GM21381 (cell line): ENCODE data around the gene SAMD13.
A peak's percentile ranks its signal among the peaks of the same experiment; 100 is the strongest.
"Not testable (repeated sequence)": the region's sequence is repeated elsewhere in the genome, so short reads cannot be mapped to it uniquely, and the experiment has no call there.

Experiments
- ATAC-seq: cut with Tn5 transposase; IDR thresholded peaks from one replicate; pipeline ENCODE4 v1.9.1; 2021; ENCODE audit warnings: mild to moderate bottlenecking, moderate library complexity; ENCODE audit not compliant: unreplicated experiment

SAMD13 gene

GRCh38 chr1:84283381-84283780 is 18.1 kb upstream of the SAMD13 start:
- ATAC-seq, result no peak

GRCh38 chr1:84286071-84286470 is 15.4 kb upstream of the SAMD13 start:
- ATAC-seq, result no peak

GRCh38 chr1:84287389-84287788 is 14.1 kb upstream of the SAMD13 start:
- ATAC-seq, result not testable (repeated sequence)

GRCh38 chr1:84289169-84289785 is 12.2 kb upstream of the SAMD13 start:
- no peak for ATAC-seq

- no peak for ATAC-seq
Measured at GRCh38 chr1:84291882-84292655, 9.4 kb upstream of the SAMD13 start.

- no peak for ATAC-seq
Measured at GRCh38 chr1:84293766-84294165, 7.7 kb upstream of the SAMD13 start.

- no peak for ATAC-seq
Measured at GRCh38 chr1:84294751-84295150, 6.8 kb upstream of the SAMD13 start.

GRCh38 chr1:84297546-84298244 is 3.8 kb upstream of the SAMD13 start:
- ATAC-seq, result no peak

GRCh38 chr1:84298328-84298683 is 3.2 kb upstream of the SAMD13 start:
- ATAC-seq, result peak; percentile 70

GRCh38 chr1:84298684-84299535 is 2.6 kb upstream of the SAMD13 start:
- ATAC-seq, result peak; percentile 33

- no peak for ATAC-seq
Measured at GRCh38 chr1:84299536-84300170, 1.9 kb upstream of the SAMD13 start.

GRCh38 chr1:84300501-84300900 is 1.0 kb upstream of the SAMD13 start:
- no peak for ATAC-seq

GRCh38 chr1:84301785-84302385 is 377 bp downstream of the SAMD13 start:
- ATAC-seq, result no peak

- ATAC-seq, result no peak
Measured at GRCh38 chr1:84303314-84303830, 1.9 kb downstream of the SAMD13 start.

- ATAC-seq, result no peak
Measured at GRCh38 chr1:84307398-84307797, 5.9 kb downstream of the SAMD13 start.

GRCh38 chr1:84311296-84311695 is 9.8 kb downstream of the SAMD13 start:
- ATAC-seq, result no peak

GRCh38 chr1:84319662-84320061 is 18.2 kb downstream of the SAMD13 start:
- no peak for ATAC-seq

- ATAC-seq, result no peak
Measured at GRCh38 chr1:84327830-84328229, 26.3 kb downstream of the SAMD13 start.

GRCh38 chr1:84330125-84330984 is 28.8 kb downstream of the SAMD13 start:
- ATAC-seq, result no peak
